Erythroblast (primary cell): Measurements from ENCODE around the gene DEPDC7.

Experiments used
- GATA1 ChIP-seq: IDR thresholded peaks from 2 replicates; pipeline ENCODE4 v1.6.1; 2011; ENCODE audit warnings: low read depth, mild to moderate bottlenecking, control low read depth, low read length, moderate library complexity
- POLR2A ChIP-seq: IDR thresholded peaks from 2 replicates; pipeline ENCODE4 v1.6.1; 2011; ENCODE audit warnings: mild to moderate bottlenecking, low read length

GRCh38 chr11:32990481-32990880 lies 25.2 kb upstream of the DEPDC7 start:
- TF ChIP-seq POLR2A (no peak), GATA1 (no peak)
